Osteoblast (primary cell): Measurements from ENCODE around the gene METAP2. TPM values are rescaled to one million over a fixed set of nuclear protein-coding genes. Genes with fewer than 3 reads are reported as not detected.
"Not testable (repeated sequence)": the region's sequence is repeated elsewhere in the genome, so short reads cannot be mapped to it uniquely, and the experiment has no call there.

Experiments used
- DNase-seq: peaks from one replicate; pipeline ENCODE4 v3.0.0; 2011; ENCODE audit warnings: low spot score, mixed read lengths; ENCODE audit not compliant: insufficient read length; ENCODE audit errors: missing footprints
- H2AFZ ChIP-seq: 2 replicates; pipeline ENCODE4 v1.6.0; 2011; ENCODE audit warnings: mild to moderate bottlenecking, low read length
- H3K27ac ChIP-seq: 2 replicates; pipeline ENCODE4 v1.5.1; 2011; ENCODE audit warnings: mild to moderate bottlenecking, low read depth, low read length, moderate library complexity
- H3K27me3 ChIP-seq: 2 replicates; pipeline ENCODE4 v1.6.0; 2012; ENCODE audit warnings: mild to moderate bottlenecking, control low read depth, inconsistent platforms, low read length, moderate library complexity; ENCODE audit not compliant: insufficient read depth
- H3K36me3 ChIP-seq: 2 replicates; pipeline ENCODE4 v1.5.1; 2011; ENCODE audit warnings: mild to moderate bottlenecking, low read length, control low read depth, moderate library complexity; ENCODE audit not compliant: insufficient read depth
- H3K4me1 ChIP-seq: 2 replicates; pipeline ENCODE4 v1.5.1; 2011; ENCODE audit warnings: mild to moderate bottlenecking, low read length, control low read depth, moderate library complexity; ENCODE audit not compliant: insufficient read depth
- H3K4me2 ChIP-seq: 2 replicates; pipeline ENCODE4 v1.6.0; 2011; ENCODE audit warnings: mild to moderate bottlenecking, low read length; ENCODE audit not compliant: insufficient read depth
- H3K4me3 ChIP-seq: fragments of 200-600 bp; sonication (generic); 3 replicates; pipeline ENCODE4 v1.5.1; 2012; ENCODE audit warnings: mild to moderate bottlenecking, low read length, inconsistent platforms; ENCODE audit not compliant: insufficient read depth
- H3K79me2 ChIP-seq: 2 replicates; pipeline ENCODE4 v1.6.0; 2012; ENCODE audit warnings: mild to moderate bottlenecking, low read length, control low read depth, inconsistent platforms; ENCODE audit not compliant: insufficient read depth
- H3K9me3 ChIP-seq: 2 replicates; pipeline ENCODE4 v1.5.1; 2011; ENCODE audit warnings: low read depth, low read length, control low read depth
- H4K20me1 ChIP-seq: 2 replicates; pipeline ENCODE4 v1.6.0; 2012; ENCODE audit warnings: mild to moderate bottlenecking, low read length, control low read depth; ENCODE audit not compliant: insufficient read depth
- CTCF ChIP-seq: IDR thresholded peaks from 2 replicates; pipeline ENCODE4 v1.5.1; 2011; ENCODE audit warnings: mild to moderate bottlenecking, low read depth, low read length, moderate library complexity; ENCODE audit errors: extremely low read depth
- total RNA-seq: library from RNA; depleted of rRNA; stranded (reverse); fragments of >200 nt; gene quantifications from 2 replicates; pipeline ENCODE4 v1.2.3, GENCODE V29; 2012

The METAP2 gene
- total RNA-seq, 1 donor = 80.7 TPM

GRCh38 chr12:95460896-95461295, 13.1 kb upstream of the METAP2 start:
- H3K4me2 ChIP-seq = no peak overlapping the region
- TF ChIP-seq CTCF = no peak
- DNase-seq = no peak
- H3K79me2 ChIP-seq = no peaks in the 10 kb centered on the region
- no peaks in the 10 kb centered on the region for H3K36me3 ChIP-seq
- no peaks in the 10 kb centered on the region for H3K4me1 ChIP-seq
- H4K20me1 ChIP-seq = no peaks in the 10 kb centered on the region
- no peak overlapping the region for H2AFZ ChIP-seq
- peaks cover 3% of the 10 kb centered on the region for H3K27me3 ChIP-seq
- H3K4me3 ChIP-seq = no peak overlapping the region
- peaks cover 8% of the 10 kb centered on the region for H3K9me3 ChIP-seq
- H3K27ac ChIP-seq = no peak overlapping the region

- no peaks in the 10 kb centered on the region for H3K36me3 ChIP-seq
- TF ChIP-seq CTCF = no peak
- peaks cover 3% of the 10 kb centered on the region for H3K27me3 ChIP-seq
- H3K79me2 ChIP-seq = no peaks in the 10 kb centered on the region
- H2AFZ ChIP-seq = no peak overlapping the region
- H3K4me1 ChIP-seq = no peaks in the 10 kb centered on the region
- no peaks in the 10 kb centered on the region for H4K20me1 ChIP-seq
- H3K4me2 ChIP-seq = no peak overlapping the region
- H3K27ac ChIP-seq = no peak overlapping the region
- H3K9me3 ChIP-seq = peaks cover 8% of the 10 kb centered on the region
- DNase-seq = no peak
- H3K4me3 ChIP-seq = no peak overlapping the region
These were observed 11.9 kb upstream of the METAP2 start for GRCh38 chr12:95462081-95462480.

- Histone ChIP-seq H3K27ac (no peak overlapping the region), H3K27me3 (peaks cover 3% of the 10 kb centered on the region), H3K4me3 (no peak overlapping the region), H3K4me1 (no peaks in the 10 kb centered on the region), H3K79me2 (no peaks in the 10 kb centered on the region), H2AFZ (no peak overlapping the region), H4K20me1 (no peaks in the 10 kb centered on the region), H3K36me3 (no peaks in the 10 kb centered on the region), H3K4me2 (no peak overlapping the region), H3K9me3 (peaks cover 4% of the 10 kb centered on the region)
- no peak for TF ChIP-seq CTCF
- no peak for DNase-seq
These were observed 11.4 kb upstream of the METAP2 start for GRCh38 chr12:95462551-95462950.

GRCh38 chr12:95463050-95463449, 10.9 kb upstream of the METAP2 start:
- Histone ChIP-seq H2AFZ (no peak overlapping the region), H3K36me3 (no peaks in the 10 kb centered on the region), H3K4me3 (no peak overlapping the region), H3K4me1 (no peaks in the 10 kb centered on the region), H3K27me3 (peaks cover 3% of the 10 kb centered on the region), H4K20me1 (no peaks in the 10 kb centered on the region), H3K79me2 (no peaks in the 10 kb centered on the region), H3K27ac (no peak overlapping the region), H3K9me3 (no peaks in the 10 kb centered on the region), H3K4me2 (no peak overlapping the region)
- DNase-seq = no peak
- TF ChIP-seq CTCF = no peak

GRCh38 chr12:95463776-95464175, 10.2 kb upstream of the METAP2 start:
- H4K20me1 ChIP-seq, H3K27ac ChIP-seq, H3K79me2 ChIP-seq: not testable (repeated sequence)

More at GRCh38 chr12:95463776-95464175, 10.2 kb upstream of the METAP2 start:
- not testable (repeated sequence) for H3K4me3 ChIP-seq, H3K9me3 ChIP-seq, H2AFZ ChIP-seq, H3K4me2 ChIP-seq, H3K27me3 ChIP-seq, H3K36me3 ChIP-seq, H3K4me1 ChIP-seq, DNase-seq
